Lung (tissue), 12 donors: ENCODE measurements around the gene ATP1B3. TPM values are rescaled to one million over a fixed set of nuclear protein-coding genes. Genes with fewer than 3 reads are reported as not detected.
A peak's percentile ranks its signal among the peaks of the same experiment; 100 is the strongest.
"Not testable (repeated sequence)": the region's sequence is repeated elsewhere in the genome, so short reads cannot be mapped to it uniquely, and the experiment has no call there.

ENCODE experiments used
- ATAC-seq: fragments of 200-7000 bp; cut with Tn5 transposase; one replicate; pipeline ENCODE4 v1.9.1; 2020; ENCODE audit warnings: moderate number of reproducible peaks; ENCODE audit not compliant: insufficient read depth, low FRiP score
- DNase-seq, 3 donors: peaks; one replicate each; pipeline ENCODE4 v3.0.0-alpha.2; 2013 to 2017
- H3K27ac ChIP-seq, 2 donors: one replicate each; pipeline ENCODE4 v1.5.1; 2013; ENCODE audit warnings: mild to moderate bottlenecking in 2 of 2, moderate library complexity in 2 of 2, control low read depth in 1 of 2, inconsistent platforms in 1 of 2, low read depth in 1 of 2, low read length in 1 of 2
- H3K27me3 ChIP-seq, 3 donors: one replicate each; pipeline ENCODE4 v1.5.1; 2013; ENCODE audit warnings: low read length in 2 of 3; ENCODE audit not compliant: control insufficient read depth in 3 of 3, insufficient read depth in 3 of 3
- H3K36me3 ChIP-seq, 4 donors: one replicate each; pipeline ENCODE4 v1.5.1; 2013; ENCODE audit warnings: low read length in 4 of 4, mild to moderate bottlenecking in 1 of 4, moderate library complexity in 1 of 4; ENCODE audit not compliant: control insufficient read depth in 4 of 4, insufficient read depth in 4 of 4
- H3K4me1 ChIP-seq, 5 donors: one replicate each; pipeline ENCODE4 v1.5.1; 2013; ENCODE audit warnings: low read length in 5 of 5, mild to moderate bottlenecking in 2 of 5, moderate library complexity in 1 of 5; ENCODE audit not compliant: control insufficient read depth in 5 of 5, insufficient read depth in 5 of 5
- H3K4me3 ChIP-seq: one replicate; pipeline ENCODE4 v1.5.1; 2013; ENCODE audit warnings: mild to moderate bottlenecking, control low read depth, moderate library complexity
- H3K9ac ChIP-seq, 2 donors: one replicate each; pipeline ENCODE4 v1.5.1; 2013; ENCODE audit warnings: low read length in 2 of 2, control low read depth in 1 of 2; ENCODE audit not compliant: insufficient read depth in 1 of 2
- H3K9me3 ChIP-seq, 4 donors: one replicate each; pipeline ENCODE4 v1.5.1; 2013; ENCODE audit warnings: low read length in 3 of 4, mild to moderate bottlenecking in 1 of 4, moderate library complexity in 1 of 4; ENCODE audit not compliant: control insufficient read depth in 4 of 4, insufficient read depth in 3 of 4
- WGBS, 2 donors: extraction: QIAGEN DNeasy Blood & Tissue Kit; methylation state at CpG; one replicate each; pipeline ENCODE4 v1.1.7; 2013; 5-methylcytosine and 5-hydroxymethylcytosine counted together
- polyA plus RNA-seq, 2 donors: library from polyadenylated mRNA; stranded (reverse); fragments of 200-250 nt; gene quantifications; one replicate each; pipeline ENCODE4 v1.2.1, GENCODE V29; 2013
- total RNA-seq, 2 donors: library from RNA; depleted of rRNA in 1 of 2; stranded (reverse); fragments of >200 nt in 1 of 2; gene quantifications; one replicate each; pipeline ENCODE4 v1.2.1, GENCODE V29; 2014 to 2021
- TF ChIP-seq, protein P1 (sequence below): IDR thresholded peaks from 2 replicates; pipeline ENCODE4 v1.5.1; 2012; ENCODE audit warnings: mild to moderate bottlenecking; ENCODE audit errors: control extremely low read depth, extremely low read depth
- donor health status: control.
- donor health status: control.
- donor health status: Bipolar disorder and iron deficiency.
- donor health status: healthy.
- donor health status: DM: yes; HTN: yes; CAD: no.

ATP1B3 gene
- total and polyA plus RNA-seq, 4 donors: 33.4 to 160 (median 128) TPM

DNA sequence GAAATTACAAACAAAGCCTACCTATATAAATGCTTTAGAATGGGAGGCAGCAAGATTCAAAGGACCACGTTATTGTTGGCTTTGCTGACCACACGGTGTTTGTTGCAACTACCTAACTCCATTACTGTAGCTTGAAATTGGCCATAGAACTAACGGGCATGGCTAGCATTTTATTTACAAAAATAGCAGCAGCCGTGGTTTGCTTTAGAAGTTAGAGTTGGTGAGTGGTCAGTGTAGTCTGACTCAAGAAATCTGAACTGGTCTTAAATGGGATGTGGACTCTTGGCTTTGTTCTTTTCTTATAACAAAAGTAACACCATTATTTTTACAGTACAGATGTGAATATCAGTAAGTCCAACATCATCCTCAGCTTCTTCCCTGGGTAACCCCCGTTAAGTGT lies 10.6 kb downstream of the ATP1B3 start:
- H3K36me3 ChIP-seq: peaks cover 0 to 7% (median 2%) of the 10 kb centered on the region in 4 donors
- no peak overlapping the region for H3K9ac ChIP-seq
- no peaks in the 10 kb centered on the region for H3K9me3 ChIP-seq
- WGBS, 2 donors: 96% methylated on average over 5 of the region's 5 CpGs
- H3K4me3 ChIP-seq: no peak overlapping the region
- H3K27ac ChIP-seq: no peak overlapping the region
- TF ChIP-seq, protein P1, sequence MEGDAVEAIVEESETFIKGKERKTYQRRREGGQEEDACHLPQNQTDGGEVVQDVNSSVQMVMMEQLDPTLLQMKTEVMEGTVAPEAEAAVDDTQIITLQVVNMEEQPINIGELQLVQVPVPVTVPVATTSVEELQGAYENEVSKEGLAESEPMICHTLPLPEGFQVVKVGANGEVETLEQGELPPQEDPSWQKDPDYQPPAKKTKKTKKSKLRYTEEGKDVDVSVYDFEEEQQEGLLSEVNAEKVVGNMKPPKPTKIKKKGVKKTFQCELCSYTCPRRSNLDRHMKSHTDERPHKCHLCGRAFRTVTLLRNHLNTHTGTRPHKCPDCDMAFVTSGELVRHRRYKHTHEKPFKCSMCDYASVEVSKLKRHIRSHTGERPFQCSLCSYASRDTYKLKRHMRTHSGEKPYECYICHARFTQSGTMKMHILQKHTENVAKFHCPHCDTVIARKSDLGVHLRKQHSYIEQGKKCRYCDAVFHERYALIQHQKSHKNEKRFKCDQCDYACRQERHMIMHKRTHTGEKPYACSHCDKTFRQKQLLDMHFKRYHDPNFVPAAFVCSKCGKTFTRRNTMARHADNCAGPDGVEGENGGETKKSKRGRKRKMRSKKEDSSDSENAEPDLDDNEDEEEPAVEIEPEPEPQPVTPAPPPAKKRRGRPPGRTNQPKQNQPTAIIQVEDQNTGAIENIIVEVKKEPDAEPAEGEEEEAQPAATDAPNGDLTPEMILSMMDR: no peak
- DNase-seq (no peak), ATAC-seq (no peak)
- H3K27me3 ChIP-seq: no peaks in the 10 kb centered on the region
- H3K4me1 ChIP-seq: peaks cover 0 to 1% (median 0%) of the 10 kb centered on the region in 5 donors

DNA sequence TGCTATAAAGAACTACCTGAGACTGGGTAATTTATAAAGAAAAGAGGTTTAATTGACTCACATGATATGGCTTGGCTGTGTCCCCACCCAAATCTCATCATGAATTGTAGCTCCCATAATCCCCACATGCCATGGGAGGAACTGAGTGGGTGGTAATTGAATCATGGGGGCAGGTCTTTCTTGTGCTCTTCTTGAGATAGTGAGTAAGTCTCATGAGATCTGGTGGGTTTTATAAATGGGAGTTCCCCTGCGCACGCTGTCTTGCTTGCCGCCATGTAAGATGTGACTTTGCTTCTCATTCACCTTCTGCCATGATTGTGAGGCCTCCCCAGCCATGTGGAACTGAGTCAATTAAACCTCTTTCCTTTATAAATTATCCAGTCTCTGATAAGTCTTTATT lies 12.1 kb downstream of the ATP1B3 start:
- DNase-seq, H3K9me3 ChIP-seq, H3K4me3 ChIP-seq, H3K36me3 ChIP-seq, H3K4me1 ChIP-seq, ATAC-seq, H3K27me3 ChIP-seq, H3K27ac ChIP-seq, H3K9ac ChIP-seq: not testable (repeated sequence)
- WGBS, 2 donors: 97 to 98% methylated on average over 3 of the region's 3 CpGs

GRCh38 chr3:141894524-141895176 lies 18.2 kb downstream of the ATP1B3 start:
- TF ChIP-seq, protein P1: no peak
- no peak overlapping the region for H3K9ac ChIP-seq
- DNase-seq (peak; percentile 33 to 86 (median 67)), ATAC-seq (no peak)
- peaks cover 0 to 1% (median 0%) of the 10 kb centered on the region in 4 donors for H3K9me3 ChIP-seq
- H3K4me1 ChIP-seq: peaks cover 0 to 3% (median 0%) of the 10 kb centered on the region in 5 donors
- H3K27ac ChIP-seq: no peak overlapping the region
- 65 to 70% methylated on average over 5 of the region's 5 CpGs for whole genome bisulfite sequencing, 2 donors
- H3K36me3 ChIP-seq: peaks cover 0 to 5% (median 4%) of the 10 kb centered on the region in 4 donors
- H3K27me3 ChIP-seq: no peaks in the 10 kb centered on the region
- H3K4me3 ChIP-seq: no peak overlapping the region

GRCh38 chr3:141895731-141896130 lies 19.3 kb downstream of the ATP1B3 start:
- Histone ChIP-seq H3K4me3 (no peak overlapping the region), H3K9me3 (peaks cover 0 to 5% (median under 1%) of the 10 kb centered on the region in 4 donors), H3K9ac (no peak overlapping the region), H3K36me3 (peaks cover 0 to 6% (median 4%) of the 10 kb centered on the region in 4 donors), H3K27me3 (no peaks in the 10 kb centered on the region), H3K27ac (no peak overlapping the region), H3K4me1 (peaks cover 0 to 6% (median 0%) of the 10 kb centered on the region in 5 donors)
- no peak for ATAC-seq
- WGBS, 2 donors: 97 to 99% methylated on average over 3 of the region's 3 CpGs
- DNase-seq: no peak
- TF ChIP-seq, protein P1: no peak
